GM19372 (cell line): ENCODE data around the gene DMAC2L.
"Not testable (repeated sequence)": the region's sequence is repeated elsewhere in the genome, so short reads cannot be mapped to it uniquely, and the experiment has no call there.

ENCODE experiments used
- ATAC-seq: cut with Tn5 transposase; IDR thresholded peaks from one replicate; pipeline ENCODE4 v1.9.1; 2021; ENCODE audit warnings: mild to moderate bottlenecking, low read depth, moderate library complexity; ENCODE audit not compliant: unreplicated experiment

Gene DMAC2L

GRCh38 chr14:50353126-50353525 lies 41.0 kb downstream of the DMAC2L start:
- no peak for ATAC-seq

DNA sequence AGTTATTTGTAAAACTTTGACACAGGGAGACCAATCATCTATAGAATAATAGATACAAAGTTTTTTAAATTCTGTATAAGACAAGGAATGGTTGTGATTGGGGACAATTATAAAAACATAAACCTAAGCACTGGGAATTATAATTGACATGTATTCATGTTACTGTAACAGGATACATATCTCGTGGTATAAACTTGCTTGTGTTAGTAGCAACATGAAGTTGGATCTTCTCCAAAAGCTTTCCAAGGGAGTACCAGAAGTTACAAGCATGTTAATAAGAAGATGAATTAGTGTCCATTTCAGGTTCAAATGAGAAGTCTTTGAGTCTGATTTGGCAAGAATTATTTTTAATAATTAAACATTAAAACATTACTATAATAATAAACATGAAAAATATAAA lies 42.4 kb downstream of the DMAC2L start:
- ATAC-seq: no peak

DNA sequence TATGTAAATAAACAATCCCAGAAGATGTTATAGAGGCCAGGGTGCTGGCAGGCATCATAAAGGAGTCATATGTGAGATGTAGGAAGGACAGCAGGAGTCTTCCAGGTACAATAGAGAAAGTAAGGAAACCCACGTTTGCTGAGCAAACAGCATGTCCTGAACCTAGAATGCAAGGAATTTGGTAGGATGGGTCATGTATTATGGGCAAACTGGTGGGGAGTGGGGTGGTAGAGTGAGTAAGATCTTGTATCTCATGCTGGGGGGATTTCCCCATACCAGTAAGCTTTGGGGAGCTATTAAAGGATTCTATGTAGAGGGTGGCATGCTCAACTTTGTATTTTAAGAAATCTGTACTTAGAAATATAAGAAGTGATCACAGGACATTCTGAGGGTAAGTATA lies 43.6 kb downstream of the DMAC2L start:
- no peak for ATAC-seq

DNA sequence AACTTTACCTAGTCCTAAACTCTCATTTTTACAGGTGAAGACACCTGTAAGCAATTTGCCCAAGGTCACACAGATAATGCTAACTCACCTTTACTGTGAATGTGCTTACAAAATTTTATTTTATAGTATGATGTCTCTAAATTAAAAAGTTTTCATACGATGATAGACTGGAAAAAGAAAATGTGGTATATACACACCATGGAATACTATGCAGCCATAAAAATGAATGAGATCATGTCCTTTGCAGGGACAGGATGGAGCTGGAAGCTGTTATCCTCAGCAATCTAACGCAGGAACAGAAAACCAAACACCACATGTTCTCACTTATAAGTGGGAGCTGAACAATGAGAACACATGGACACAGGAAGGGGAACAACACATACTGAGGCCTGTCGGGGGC lies 44.2 kb downstream of the DMAC2L start:
- ATAC-seq: not testable (repeated sequence)

GRCh38 chr14:50357124-50357523 lies 45.0 kb downstream of the DMAC2L start:
- ATAC-seq: no peak

DNA sequence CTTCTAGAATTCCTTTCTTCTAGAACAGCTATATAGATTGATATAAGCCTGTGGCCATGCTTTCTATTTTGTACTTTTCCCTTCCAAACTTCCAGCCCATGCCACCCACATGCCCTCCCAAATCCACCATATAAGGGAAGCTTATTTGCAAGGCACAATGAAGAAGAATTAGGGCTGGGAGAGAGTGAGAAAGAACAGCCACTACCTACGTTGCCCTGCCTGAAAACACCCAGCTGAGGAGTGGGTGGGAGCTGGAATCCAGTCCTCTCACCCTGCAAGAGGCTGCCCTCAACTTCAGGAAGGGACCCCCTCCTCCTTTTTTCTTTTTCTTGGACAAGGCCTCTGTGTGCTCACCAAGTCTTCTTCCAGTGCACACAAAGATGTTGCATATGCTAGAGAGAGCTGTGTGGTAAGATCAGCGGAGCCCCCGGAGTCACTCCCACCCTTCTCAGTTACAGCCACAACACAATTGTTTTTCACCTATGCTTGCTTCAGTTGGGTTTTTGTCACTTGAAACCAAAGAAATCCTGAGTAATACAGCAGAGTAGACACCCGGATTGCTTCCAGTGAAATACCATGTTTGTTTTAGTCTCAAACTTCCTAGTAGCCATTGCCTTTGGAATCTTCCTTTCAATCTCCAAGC lies 45.8 kb downstream of the DMAC2L start:
- ATAC-seq: no peak

- ATAC-seq: no peak
Measured at GRCh38 chr14:50359631-50360030, 47.5 kb downstream of the DMAC2L start.

DNA sequence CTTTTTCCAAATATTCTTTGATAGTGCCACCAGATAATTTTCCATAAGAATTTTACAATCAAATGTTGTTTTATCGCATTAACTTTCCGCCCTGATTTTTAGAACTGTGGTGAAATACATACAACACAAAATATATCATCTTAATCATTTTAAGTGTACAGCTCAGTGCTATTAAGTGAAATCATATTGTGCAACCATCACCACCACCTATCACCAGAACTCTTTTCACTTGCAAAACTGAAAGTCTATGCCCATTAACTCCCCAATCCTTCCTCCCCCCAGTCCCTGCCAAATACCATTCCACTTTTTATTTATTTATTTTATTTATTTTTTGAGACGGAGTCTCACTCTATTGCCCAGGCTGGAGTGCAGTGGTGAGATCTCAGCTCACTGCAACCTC lies 48.0 kb downstream of the DMAC2L start:
- ATAC-seq: no peak

- ATAC-seq: no peak
Measured at GRCh38 chr14:50360851-50361250, 48.7 kb downstream of the DMAC2L start.

GRCh38 chr14:50361473-50362403 lies 49.6 kb downstream of the DMAC2L start:
- not testable (repeated sequence) for ATAC-seq

DNA sequence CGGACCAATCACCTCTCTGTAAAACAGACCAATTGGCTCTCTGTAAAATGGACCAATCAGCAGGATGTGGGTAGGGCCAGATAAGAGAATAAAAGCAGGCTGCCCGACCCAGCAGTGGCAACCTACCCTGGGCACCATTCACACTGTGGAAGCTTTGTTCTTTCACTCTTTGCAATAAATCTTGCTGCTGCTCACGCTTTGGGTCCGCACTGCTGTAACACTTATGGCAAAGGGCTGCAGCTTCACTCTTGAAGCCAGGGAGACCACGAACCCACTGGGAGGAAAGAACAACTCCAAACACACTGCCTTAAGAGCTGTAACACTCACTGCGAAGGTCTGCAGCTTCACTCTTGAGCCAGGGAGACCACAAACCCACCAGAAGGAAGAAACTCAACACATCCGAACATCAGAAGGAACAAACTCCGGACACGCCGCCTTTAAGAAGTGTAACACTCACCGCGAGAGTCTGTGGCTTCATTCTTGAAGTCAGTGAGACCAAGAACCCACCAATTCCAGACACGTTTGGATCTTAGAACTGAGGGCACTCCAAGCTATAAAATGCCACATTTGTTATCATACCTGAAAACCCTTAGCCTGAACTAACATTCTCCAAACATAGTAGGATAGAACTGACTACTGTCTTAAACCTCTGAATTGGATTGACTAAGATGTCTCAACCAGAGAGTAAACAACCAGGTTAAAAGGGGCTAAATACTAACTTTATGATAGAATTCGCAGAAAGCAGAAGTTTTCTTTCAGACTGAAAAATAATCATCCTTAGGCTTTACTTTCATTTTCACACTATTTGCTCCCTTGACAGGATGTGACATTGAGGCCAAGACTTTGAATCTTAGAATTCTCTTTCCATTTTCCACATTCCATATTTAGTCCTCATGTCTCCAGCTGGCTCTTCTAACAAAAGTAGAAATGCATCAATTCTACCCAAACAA lies 50.9 kb downstream of the DMAC2L start:
- peak; percentile 4 for ATAC-seq

GRCh38 chr14:50363714-50364111 lies 51.6 kb downstream of the DMAC2L start:
- peak; percentile 87 for ATAC-seq

- ATAC-seq: no peak
Measured at GRCh38 chr14:50364792-50365191, 52.7 kb downstream of the DMAC2L start.

- ATAC-seq: not testable (repeated sequence)
Measured at GRCh38 chr14:50365572-50365971, 53.4 kb downstream of the DMAC2L start.

- ATAC-seq: no peak
Measured at GRCh38 chr14:50366115-50366514, 54.0 kb downstream of the DMAC2L start.

DNA sequence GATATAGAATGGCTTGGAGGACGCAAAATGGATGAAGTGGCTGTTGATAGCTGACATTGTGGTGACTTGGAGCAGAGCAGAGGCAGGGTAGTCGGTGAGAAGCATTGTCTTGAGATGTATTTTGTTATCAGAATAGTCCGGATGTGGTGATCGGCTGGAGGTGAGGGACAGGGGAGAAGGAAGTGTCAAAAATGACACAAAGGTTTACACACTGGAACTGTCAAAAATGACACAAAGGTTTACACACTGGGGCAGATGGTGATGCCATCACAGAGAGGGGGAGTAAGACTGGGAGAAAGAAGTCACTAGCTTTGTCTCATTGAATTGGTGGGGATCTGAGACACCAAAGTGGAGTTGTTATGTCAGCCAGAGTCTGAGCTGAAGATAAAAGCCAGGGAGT lies 54.5 kb downstream of the DMAC2L start:
- ATAC-seq: no peak

DNA sequence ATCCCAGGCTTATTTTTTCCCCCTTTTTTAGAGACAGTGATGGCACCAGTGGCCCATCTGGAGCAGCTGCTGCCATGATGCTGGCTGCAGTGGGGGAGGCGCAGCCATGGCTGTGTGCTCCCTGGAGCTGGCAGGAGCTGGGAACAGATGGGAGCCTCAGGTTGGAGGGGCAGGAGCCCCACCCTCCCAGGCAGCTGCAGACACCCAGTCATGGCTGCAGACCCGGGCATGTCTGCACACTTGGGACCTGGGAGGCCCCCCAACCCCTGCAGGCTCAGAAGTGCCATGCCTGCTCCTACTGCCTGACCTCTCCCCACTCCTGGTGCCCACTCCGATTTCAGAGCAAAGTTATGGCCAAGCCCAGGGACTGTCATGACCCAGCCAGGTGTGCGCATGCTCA lies 59.4 kb downstream of the DMAC2L start:
- no peak for ATAC-seq

- no peak for ATAC-seq
Measured at GRCh38 chr14:50373959-50374358, 61.8 kb downstream of the DMAC2L start.

- ATAC-seq: no peak
Measured at GRCh38 chr14:50375760-50376159, 63.6 kb downstream of the DMAC2L start.
